K562 (cell line): ENCODE measurements around the gene TSPAN18. TPM values are rescaled to one million over a fixed set of nuclear protein-coding genes. Genes with fewer than 3 reads are reported as not detected.
A peak's percentile ranks its signal among the peaks of the same experiment; 100 is the strongest.

Experiments
- CBFA2T2 ChIP-seq: fragments of 450-650 bp; conservative IDR thresholded peaks from 2 replicates; pipeline ENCODE4 v1.6.1; 2017; ENCODE audit warnings: mild to moderate bottlenecking
- CBFB ChIP-seq: sonication (generic); formaldehyde crosslinking; IDR thresholded peaks from 2 replicates; pipeline ENCODE4 v1.4.0; 2020; ENCODE audit warnings: mild to moderate bottlenecking, missing genetic modification reagents
- CBX2 ChIP-seq: fragments of 200-600 bp; sonication (generic); IDR thresholded peaks from one replicate; pipeline ENCODE4 v1.6.1; 2012; ENCODE audit warnings: mild to moderate bottlenecking, low read length, inconsistent platforms; ENCODE audit not compliant: insufficient read depth, poor library complexity, severe bottlenecking
- ESRRA ChIP-seq: fragments of 450-650 bp; IDR thresholded peaks from 2 replicates; pipeline ENCODE4 v1.6.1; 2014; ENCODE audit warnings: low read depth, mild to moderate bottlenecking, moderate library complexity, borderline replicate concordance
- KDM2B ChIP-seq: fragments of 250-450 bp; sonication (Bioruptor Pico); IDR thresholded peaks from 2 replicates; pipeline ENCODE4 v1.8.0; 2021; ENCODE audit warnings: mild to moderate bottlenecking, moderate library complexity
- NFYB ChIP-seq: IDR thresholded peaks from 2 replicates; pipeline ENCODE4 v1.6.1; 2011; ENCODE audit warnings: mild to moderate bottlenecking, moderate library complexity; ENCODE audit not compliant: insufficient read length; ENCODE audit errors: extremely low read depth
- WHSC1 ChIP-seq: IDR thresholded peaks from one replicate; pipeline ENCODE4 v1.6.1; 2012; ENCODE audit warnings: low read length, control low read depth, inconsistent platforms
- ZBTB1 ChIP-seq: sonication (generic); formaldehyde crosslinking; IDR thresholded peaks from 2 replicates; pipeline ENCODE4 v1.8.1; 2023; ENCODE audit warnings: missing genetic modification reagents, low read depth, mild to moderate bottlenecking, borderline replicate concordance
- ZNF77 ChIP-seq: fragments of 250-450 bp; sonication (Bioruptor Pico); IDR thresholded peaks from 2 replicates; pipeline ENCODE4 v1.5.0; 2020
- ZNF780A ChIP-seq: fragments of 250-450 bp; sonication (Bioruptor Pico); IDR thresholded peaks from 2 replicates; pipeline ENCODE4 v1.5.0; 2021; ENCODE audit warnings: mild to moderate bottlenecking
- polyA plus RNA-seq, 8 experiments: library from polyadenylated mRNA; depleted of rRNA in 4 of 8; stranded (reverse) in 5 of 8; unstranded in 3 of 8; fragments of >200 nt; fragmentation: Nextera tagmentation in 2 of 8; fragmentation: Illumina TruSeq in 1 of 8; extraction: Ambion mirVana in 2 of 8; extraction: Trizol in 1 of 8; gene quantifications; 2 replicates each; pipeline versions ENCODE4 v1.2.1 to v1.2.3, GENCODE V29; 2011 to 2014; ENCODE audit warnings: inconsistent platforms in 1 of 8, missing spikeins in 1 of 8
- total RNA-seq, 7 experiments: library from RNA; depleted of rRNA in 6 of 7; stranded (reverse); fragments of >200 nt in 6 of 7; fragmentation: Illumina TruSeq in 2 of 7; extraction: Trizol in 2 of 7; gene quantifications; 2 replicates each; pipeline versions ENCODE4 v1.2.1 to v1.2.3, GENCODE V29; 2011 to 2021; ENCODE audit warnings: low replicate concordance in 1 of 7
- TF ChIP-seq, protein P1 (sequence below), 2 experiments: IDR thresholded peaks; 2 replicates each; pipeline ENCODE4 v1.6.1; 2011; ENCODE audit warnings: borderline replicate concordance in 1 of 2, control low read depth in 1 of 2, low read depth in 1 of 2, low read length in 1 of 2, mild to moderate bottlenecking in 1 of 2, mixed read lengths in 1 of 2, moderate library complexity in 1 of 2; ENCODE audit not compliant: insufficient read depth in 1 of 2, insufficient read length in 1 of 2, poor library complexity in 1 of 2, severe bottlenecking in 1 of 2; ENCODE audit errors: extremely low read depth in 1 of 2
- TF ChIP-seq, protein P2 (sequence below), 2 experiments: fragments of 450-650 bp in 1 of 2; sonication (generic) in 1 of 2; formaldehyde crosslinking; conservative IDR thresholded peaks; 2 replicates each; pipeline versions ENCODE4 v1.4.0 to v1.8.1; 2020 to 2022; ENCODE audit warnings: mild to moderate bottlenecking in 1 of 2, missing genetic modification reagents in 1 of 2
- TF ChIP-seq, protein P3 (sequence below): sonication (generic); formaldehyde crosslinking; IDR thresholded peaks from 2 replicates; pipeline ENCODE4 v1.8.0; 2023; ENCODE audit warnings: missing genetic modification reagents, mild to moderate bottlenecking, borderline replicate concordance
- TF ChIP-seq, protein P4 (sequence below), 2 experiments: fragments of 150-350 bp in 1 of 2; IDR thresholded peaks; 2 replicates each; pipeline ENCODE4 v1.6.1; 2012 to 2016; ENCODE audit warnings: low read depth in 2 of 2, low read length in 2 of 2, mild to moderate bottlenecking in 1 of 2, moderate library complexity in 1 of 2

TSPAN18 gene
- total and polyA plus RNA-seq, 9 of the 15 experiments (the other 6 are each of a cell fraction or from before 2014, with no cell fraction given), result 0.17 to 0.35 (median 0.22) TPM; not detected in 4

DNA sequence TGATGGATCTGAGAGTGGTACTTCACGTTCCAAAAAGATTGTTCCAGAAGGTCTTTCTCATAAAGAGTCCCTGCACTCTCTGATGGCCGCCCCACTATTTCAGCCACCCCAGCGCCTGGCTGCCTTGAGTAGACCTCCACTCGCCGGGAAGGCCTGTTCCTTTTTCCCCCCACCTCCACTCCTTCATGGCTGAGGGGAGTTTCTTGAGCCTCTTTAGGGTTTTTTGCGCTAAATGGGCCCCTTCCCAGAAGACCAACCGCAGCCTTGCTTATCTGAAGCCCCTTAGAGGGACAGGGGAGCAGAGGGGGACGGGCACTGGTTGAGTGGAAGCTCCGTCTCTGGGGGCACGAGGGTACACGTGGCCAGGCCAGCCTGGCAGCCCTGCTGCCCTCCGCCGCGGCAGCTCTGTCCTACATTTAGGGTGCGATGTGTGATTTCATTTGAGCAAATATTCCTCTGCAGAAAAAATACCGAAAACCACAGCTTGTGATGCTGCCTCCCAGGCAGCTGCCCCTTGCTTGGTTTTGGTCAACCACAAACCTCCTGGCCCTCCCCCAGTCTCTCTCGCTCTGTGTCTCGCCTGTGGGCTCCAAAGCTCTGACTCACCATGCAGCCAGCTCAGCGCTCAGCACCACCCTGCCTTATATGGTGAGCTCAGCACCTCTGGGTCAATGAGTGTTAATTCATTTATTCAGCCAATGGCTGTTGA, 135.2 kb downstream of the TSPAN18 start (continued):
- TF ChIP-seq CBFB (CRISPR knock-in tag) (peak; percentile 83; the same call in 1 of the 2 replicates), WHSC1 (no peak), KDM2B (CRISPR knock-in tag) (no peak), ZNF780A (CRISPR knock-in tag) (no peak), ZBTB1 (CRISPR knock-in tag) (peak; percentile 87; the same call in 1 of the 2 replicates), CBX2 (no peak), CBFA2T2 (0 out of 2 replicates have a peak, but pooled peaks have one; percentile 6), NFYB (peak; percentile 5), ZNF77 (no peak), ESRRA (peak; percentile 60; the same call in 1 of the 2 replicates)
- TF ChIP-seq, protein P1, sequence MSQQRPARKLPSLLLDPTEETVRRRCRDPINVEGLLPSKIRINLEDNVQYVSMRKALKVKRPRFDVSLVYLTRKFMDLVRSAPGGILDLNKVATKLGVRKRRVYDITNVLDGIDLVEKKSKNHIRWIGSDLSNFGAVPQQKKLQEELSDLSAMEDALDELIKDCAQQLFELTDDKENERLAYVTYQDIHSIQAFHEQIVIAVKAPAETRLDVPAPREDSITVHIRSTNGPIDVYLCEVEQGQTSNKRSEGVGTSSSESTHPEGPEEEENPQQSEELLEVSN (IDR thresholded peaks at IDR 0.05; ENCODE audit: borderline replicate concordance in 1 of 2, extremely low read depth in 1 of 2, insufficient read depth in 1 of 2, insufficient read length in 1 of 2, low read depth in 1 of 2, low read length in 1 of 2, poor library complexity in 1 of 2, severe bottlenecking in 1 of 2), result no peak
- TF ChIP-seq, protein P2, sequence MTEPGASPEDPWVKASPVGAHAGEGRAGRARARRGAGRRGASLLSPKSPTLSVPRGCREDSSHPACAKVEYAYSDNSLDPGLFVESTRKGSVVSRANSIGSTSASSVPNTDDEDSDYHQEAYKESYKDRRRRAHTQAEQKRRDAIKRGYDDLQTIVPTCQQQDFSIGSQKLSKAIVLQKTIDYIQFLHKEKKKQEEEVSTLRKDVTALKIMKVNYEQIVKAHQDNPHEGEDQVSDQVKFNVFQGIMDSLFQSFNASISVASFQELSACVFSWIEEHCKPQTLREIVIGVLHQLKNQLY (CRISPR knock-in tag; conservative IDR thresholded peaks at IDR 0.05), result no peak
- TF ChIP-seq, protein P3, sequence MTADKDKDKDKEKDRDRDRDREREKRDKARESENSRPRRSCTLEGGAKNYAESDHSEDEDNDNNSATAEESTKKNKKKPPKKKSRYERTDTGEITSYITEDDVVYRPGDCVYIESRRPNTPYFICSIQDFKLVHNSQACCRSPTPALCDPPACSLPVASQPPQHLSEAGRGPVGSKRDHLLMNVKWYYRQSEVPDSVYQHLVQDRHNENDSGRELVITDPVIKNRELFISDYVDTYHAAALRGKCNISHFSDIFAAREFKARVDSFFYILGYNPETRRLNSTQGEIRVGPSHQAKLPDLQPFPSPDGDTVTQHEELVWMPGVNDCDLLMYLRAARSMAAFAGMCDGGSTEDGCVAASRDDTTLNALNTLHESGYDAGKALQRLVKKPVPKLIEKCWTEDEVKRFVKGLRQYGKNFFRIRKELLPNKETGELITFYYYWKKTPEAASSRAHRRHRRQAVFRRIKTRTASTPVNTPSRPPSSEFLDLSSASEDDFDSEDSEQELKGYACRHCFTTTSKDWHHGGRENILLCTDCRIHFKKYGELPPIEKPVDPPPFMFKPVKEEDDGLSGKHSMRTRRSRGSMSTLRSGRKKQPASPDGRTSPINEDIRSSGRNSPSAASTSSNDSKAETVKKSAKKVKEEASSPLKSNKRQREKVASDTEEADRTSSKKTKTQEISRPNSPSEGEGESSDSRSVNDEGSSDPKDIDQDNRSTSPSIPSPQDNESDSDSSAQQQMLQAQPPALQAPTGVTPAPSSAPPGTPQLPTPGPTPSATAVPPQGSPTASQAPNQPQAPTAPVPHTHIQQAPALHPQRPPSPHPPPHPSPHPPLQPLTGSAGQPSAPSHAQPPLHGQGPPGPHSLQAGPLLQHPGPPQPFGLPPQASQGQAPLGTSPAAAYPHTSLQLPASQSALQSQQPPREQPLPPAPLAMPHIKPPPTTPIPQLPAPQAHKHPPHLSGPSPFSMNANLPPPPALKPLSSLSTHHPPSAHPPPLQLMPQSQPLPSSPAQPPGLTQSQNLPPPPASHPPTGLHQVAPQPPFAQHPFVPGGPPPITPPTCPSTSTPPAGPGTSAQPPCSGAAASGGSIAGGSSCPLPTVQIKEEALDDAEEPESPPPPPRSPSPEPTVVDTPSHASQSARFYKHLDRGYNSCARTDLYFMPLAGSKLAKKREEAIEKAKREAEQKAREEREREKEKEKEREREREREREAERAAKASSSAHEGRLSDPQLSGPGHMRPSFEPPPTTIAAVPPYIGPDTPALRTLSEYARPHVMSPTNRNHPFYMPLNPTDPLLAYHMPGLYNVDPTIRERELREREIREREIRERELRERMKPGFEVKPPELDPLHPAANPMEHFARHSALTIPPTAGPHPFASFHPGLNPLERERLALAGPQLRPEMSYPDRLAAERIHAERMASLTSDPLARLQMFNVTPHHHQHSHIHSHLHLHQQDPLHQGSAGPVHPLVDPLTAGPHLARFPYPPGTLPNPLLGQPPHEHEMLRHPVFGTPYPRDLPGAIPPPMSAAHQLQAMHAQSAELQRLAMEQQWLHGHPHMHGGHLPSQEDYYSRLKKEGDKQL (CRISPR knock-in tag), result no peak
- TF ChIP-seq, protein P4, sequence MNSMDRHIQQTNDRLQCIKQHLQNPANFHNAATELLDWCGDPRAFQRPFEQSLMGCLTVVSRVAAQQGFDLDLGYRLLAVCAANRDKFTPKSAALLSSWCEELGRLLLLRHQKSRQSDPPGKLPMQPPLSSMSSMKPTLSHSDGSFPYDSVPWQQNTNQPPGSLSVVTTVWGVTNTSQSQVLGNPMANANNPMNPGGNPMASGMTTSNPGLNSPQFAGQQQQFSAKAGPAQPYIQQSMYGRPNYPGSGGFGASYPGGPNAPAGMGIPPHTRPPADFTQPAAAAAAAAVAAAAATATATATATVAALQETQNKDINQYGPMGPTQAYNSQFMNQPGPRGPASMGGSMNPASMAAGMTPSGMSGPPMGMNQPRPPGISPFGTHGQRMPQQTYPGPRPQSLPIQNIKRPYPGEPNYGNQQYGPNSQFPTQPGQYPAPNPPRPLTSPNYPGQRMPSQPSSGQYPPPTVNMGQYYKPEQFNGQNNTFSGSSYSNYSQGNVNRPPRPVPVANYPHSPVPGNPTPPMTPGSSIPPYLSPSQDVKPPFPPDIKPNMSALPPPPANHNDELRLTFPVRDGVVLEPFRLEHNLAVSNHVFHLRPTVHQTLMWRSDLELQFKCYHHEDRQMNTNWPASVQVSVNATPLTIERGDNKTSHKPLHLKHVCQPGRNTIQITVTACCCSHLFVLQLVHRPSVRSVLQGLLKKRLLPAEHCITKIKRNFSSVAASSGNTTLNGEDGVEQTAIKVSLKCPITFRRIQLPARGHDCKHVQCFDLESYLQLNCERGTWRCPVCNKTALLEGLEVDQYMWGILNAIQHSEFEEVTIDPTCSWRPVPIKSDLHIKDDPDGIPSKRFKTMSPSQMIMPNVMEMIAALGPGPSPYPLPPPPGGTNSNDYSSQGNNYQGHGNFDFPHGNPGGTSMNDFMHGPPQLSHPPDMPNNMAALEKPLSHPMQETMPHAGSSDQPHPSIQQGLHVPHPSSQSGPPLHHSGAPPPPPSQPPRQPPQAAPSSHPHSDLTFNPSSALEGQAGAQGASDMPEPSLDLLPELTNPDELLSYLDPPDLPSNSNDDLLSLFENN (IDR thresholded peaks at IDR 0.05; ENCODE audit: low read depth in 2 of 2, low read length in 2 of 2), result no peak
